NCI-H510A (cell line): ENCODE measurements around the gene ARID1B.

ENCODE experiments used
- DNase-seq: peaks from one replicate; lab custom pipeline; 2025; lab: John Stamatoyannopoulos, UW

Gene ARID1B

DNA sequence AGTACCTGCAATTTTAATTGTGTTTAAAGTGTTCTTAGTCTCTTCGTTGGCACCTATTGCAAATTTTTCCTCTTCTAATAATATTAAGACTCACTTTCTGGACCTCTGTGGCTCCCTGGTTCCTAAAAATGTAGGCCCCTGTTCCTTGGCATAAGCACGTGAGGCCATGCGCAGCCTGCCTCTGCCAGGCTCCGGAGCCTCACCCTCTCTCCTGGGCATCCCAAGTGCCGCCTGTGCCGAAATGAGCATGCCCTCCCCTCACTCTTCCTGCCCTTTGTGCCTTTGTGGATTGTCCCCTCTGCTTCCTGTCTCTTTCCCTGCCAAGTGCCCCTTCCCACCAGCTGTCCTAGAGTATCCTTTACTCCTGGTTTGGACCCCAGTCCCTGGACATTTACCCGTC lies 300.1 kb downstream of the ARID1B start:
- no peak for DNase-seq

DNA sequence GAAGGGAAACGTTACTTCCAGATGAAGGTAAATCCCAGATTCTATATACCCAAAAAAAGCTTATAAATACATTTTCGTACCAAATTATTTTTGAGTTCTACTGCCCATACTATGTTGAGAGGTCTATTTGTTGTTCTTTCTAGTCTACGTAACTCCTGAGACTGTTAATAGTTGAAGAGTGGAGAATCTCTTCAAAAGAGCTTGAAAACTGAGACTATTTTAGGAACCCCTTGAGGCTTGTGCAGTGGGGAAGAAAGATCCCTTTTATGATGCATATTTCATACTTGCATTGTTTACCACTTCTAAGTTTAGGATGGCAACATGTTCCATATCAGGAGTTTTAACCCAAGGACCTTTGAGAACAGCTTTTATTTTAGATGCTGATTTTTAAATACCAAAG lies 301.1 kb downstream of the ARID1B start:
- DNase-seq, result no peak

DNA sequence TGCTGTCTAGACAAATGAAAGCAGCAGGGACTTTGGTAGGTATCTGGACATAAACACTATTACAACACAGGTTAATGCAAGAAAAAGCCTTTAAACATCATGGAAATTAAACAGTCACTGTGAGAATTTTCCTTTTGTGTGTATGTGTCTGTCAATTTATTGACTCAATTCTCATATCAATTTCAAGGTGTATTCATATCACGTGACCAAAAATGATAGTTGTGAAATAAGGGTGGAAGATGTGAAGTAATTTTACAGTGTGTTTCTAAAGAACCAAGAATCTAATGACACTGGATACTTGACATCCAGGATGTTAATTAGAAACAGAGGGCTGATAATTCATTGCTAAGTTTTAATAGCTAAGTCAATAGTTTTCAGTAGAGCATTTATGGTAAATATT lies 302.1 kb downstream of the ARID1B start:
- DNase-seq, result no peak

DNA sequence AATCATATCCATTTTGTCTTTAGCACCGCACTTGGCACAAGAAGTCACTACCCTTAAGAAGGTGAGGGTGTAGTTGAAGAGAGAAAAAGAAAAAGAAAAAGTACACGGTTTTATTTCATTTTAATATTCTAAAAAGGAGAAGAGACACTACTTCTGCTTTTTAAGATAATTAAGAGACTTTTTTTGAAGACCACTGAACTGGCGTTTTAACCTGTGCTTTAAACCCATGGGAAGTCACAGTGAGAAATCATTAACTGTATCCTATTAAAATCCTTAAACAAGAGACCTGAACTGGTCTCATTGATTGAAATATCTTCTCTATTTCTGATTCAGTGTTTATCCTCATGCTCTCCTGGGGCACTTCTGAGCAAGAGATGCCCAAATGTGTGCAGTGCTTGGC lies 302.6 kb downstream of the ARID1B start:
- DNase-seq, result no peak

GRCh38 chr6:157080986-157081391 lies 303.8 kb downstream of the ARID1B start:
- DNase-seq, result no peak

GRCh38 chr6:157083343-157083742 lies 306.2 kb downstream of the ARID1B start:
- DNase-seq, result no peak

DNA sequence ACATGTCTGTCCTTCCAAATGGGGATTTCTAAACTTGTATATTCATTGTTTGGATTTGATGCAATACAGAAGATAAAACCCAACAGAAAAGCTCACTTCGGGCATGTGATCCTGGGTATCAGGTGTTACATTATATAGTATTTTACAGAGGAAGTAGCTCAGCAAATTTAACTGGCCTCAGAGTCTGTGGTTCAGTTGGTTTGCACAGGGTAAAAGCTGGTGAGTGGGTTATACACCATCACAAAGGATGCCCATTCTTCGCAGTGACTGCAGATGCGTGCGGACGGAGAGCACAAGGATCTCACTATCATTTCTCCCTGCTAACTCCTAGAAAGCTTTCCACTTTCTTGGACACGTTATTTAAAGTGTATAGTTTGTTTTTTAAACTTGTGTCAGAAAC lies 309.5 kb downstream of the ARID1B start:
- DNase-seq, result no peak

DNA sequence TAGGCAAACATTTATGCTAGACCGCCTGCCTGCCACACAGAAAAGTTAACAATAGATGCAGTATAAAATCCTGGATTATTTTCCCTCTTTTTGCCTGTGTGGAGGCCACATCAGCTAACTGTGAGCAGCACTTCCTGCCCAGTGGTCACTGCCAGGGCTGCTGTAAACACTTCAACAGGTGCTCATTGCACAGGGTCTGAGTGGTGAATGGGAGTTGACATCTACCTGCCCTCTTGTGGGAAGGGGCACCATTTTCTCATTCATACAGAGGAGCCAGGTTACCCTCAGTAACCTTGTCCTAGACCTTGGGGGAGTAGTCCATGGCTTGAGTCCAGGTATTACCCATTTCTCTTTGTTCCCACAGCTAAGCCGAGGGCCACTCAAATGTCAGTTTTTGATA lies 310.8 kb downstream of the ARID1B start:
- no peak for DNase-seq

- no peak for DNase-seq
These were observed 311.7 kb downstream of the ARID1B start for GRCh38 chr6:157088841-157089240.

- no peak for DNase-seq
These were observed 312.1 kb downstream of the ARID1B start for GRCh38 chr6:157089258-157089657.

- DNase-seq, result no peak
These were observed 312.7 kb downstream of the ARID1B start for GRCh38 chr6:157089851-157090250.

- no peak for DNase-seq
These were observed 313.6 kb downstream of the ARID1B start for GRCh38 chr6:157090736-157091135.

GRCh38 chr6:157091243-157091642 lies 314.1 kb downstream of the ARID1B start:
- no peak for DNase-seq

DNA sequence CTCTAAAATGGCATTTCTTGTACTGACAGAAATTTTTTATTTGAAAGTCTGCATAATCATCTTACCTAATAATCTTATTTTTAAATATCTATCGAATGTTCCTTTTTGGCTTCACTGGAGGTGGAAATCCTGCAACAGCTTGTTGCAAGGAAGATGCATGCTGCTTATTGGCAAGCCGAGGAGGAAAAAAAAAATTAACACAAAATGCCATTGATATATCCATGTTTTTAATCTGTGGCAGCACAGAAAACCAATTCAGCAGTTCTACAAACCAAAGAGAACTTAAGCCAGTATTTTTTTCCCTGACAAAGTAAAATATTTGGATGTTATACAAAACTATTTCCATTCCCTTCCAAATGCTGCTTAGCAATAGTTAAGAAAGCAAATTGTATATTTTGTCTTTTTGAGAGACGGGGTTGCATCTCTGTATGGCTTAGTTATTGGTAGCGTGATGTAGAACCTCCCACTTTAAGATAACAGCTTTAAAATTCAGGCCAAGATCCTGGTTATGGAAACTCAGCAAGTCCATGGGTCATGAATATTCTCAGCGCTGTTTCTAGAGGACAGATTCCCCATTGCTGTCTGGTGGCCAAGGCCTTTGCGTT lies 314.8 kb downstream of the ARID1B start:
- no peak for DNase-seq

- DNase-seq, result peak; percentile 69
These were observed 315.6 kb downstream of the ARID1B start for GRCh38 chr6:157092736-157093135.

DNA sequence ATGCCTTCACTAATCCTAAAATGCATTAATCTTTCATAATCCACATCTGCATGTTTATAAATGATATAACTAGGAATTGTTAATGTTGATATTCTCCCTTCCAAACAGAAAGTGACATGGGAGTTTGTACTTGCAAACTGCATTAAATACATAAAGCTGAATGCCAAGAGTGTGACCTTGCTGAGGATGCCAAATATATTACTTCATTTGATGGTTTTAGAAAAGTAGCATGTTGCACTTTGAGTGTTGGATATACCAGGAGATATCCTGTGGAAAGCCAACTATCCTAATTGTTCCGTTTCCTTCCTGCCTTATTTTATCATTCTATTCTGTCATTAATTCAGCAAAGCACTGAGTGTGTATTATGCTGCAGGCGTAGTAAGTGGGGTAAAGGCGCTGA lies 316.4 kb downstream of the ARID1B start:
- no peak for DNase-seq

GRCh38 chr6:157094038-157094437 lies 316.9 kb downstream of the ARID1B start:
- no peak for DNase-seq

DNA sequence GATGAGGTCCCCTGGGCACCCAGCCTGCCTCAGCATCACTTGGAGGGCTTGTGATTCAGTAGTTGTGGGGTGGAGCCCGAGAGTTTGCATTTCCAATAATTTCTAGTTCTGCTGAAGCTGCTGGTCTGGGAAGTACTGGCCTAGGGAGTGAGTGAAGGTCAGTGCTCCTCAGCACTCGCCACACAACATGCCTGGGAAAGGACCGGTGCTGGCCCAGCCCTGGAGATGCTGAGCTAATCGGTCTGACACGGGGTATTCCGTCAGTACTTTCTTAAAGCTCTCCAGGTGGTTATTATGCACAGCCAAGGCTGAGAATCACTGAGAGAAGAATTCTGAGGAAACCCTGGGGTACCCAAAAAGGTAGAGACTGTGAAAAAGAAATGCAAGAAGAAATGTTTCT lies 317.9 kb downstream of the ARID1B start:
- DNase-seq, result no peak

DNA sequence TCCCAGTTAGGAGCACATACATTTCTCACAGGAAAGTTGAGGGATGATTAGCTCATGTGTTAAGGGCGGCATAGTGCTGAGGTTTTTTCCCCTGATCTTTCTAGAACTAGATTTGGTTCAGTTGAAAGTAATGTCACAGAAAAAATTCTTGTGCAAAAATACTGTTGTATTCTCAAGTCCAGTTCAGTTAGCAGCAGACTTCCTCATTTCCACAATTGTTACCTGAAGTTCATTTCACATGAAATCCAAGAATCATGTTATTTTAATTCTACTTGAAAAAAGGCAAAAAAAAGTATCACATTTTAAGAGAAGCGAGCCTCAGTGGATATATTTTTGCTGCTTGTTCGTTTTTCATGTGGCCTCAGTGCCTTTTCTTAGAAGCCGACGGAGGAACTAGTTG lies 318.4 kb downstream of the ARID1B start:
- no peak for DNase-seq

- DNase-seq, result no peak
These were observed 318.9 kb downstream of the ARID1B start for GRCh38 chr6:157096105-157096504.

- no peak for DNase-seq
These were observed 319.3 kb downstream of the ARID1B start for GRCh38 chr6:157096522-157096921.

GRCh38 chr6:157097255-157097955 lies 320.2 kb downstream of the ARID1B start:
- no peak for DNase-seq

DNA sequence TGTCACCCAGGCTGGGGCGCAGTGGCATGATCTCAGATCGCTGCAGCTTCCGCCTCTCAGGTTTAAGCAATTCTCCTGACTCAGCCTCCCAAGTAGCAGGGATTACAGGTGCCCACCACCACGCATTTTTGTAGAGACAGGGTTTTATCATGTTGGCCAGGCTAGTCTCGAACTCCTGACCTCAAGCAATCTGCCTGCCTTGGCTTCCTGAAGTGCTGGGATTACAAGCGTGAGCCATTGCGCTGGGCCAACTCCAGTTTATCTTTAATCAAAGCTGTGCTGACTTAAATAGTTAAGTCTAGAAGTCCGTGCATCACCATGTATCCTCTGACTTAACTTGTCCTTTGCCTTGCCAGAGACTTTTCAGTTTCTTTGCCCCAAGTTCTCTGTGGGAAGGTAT lies 321.8 kb downstream of the ARID1B start:
- DNase-seq, result no peak
